Endothelial cell of umbilical vein (primary cell): Measurements from ENCODE around the gene EIF3K. TPM values are rescaled to one million over a fixed set of nuclear protein-coding genes. Genes with fewer than 3 reads are reported as not detected.

Experiments
- BruUV-seq: library from RNA; stranded (reverse); fragments of 400-500 nt; replicated peaks from 2 replicates; lab custom pipeline; 2021; lab: Mats Ljungman, UMichigan
- CTCF ChIA-PET: fragments of 300-600, 350-600 bp; sonication (Branson Sonifier 250); formaldehyde crosslinking; loops from one replicate; lab custom pipeline; 2021; ENCODE audit warnings: antibody characterized with exemption, inconsistent platforms; lab: Charles Lee
- POLR2A ChIA-PET: fragments of 300-600, 350-600 bp; sonication (Branson Sonifier 250); formaldehyde crosslinking; loops from one replicate; lab custom pipeline; 2021; ENCODE audit warnings: antibody characterized with exemption, inconsistent platforms; lab: Charles Lee
- DNase-seq: peaks from one replicate; pipeline ENCODE4 v3.0.0-alpha.2; 2011; ENCODE audit warnings: low read depth, low spot score
- FAIRE-seq: peaks from 2 replicates; lab custom pipeline; 2011; peaks lifted over from hg19 to GRCh38; lab: Jason Lieb, UNC
- H2AFZ ChIP-seq: 2 replicates; pipeline ENCODE4 v1.6.0; 2012; ENCODE audit warnings: low read depth, low read length, control low read depth, inconsistent platforms
- H3K27ac ChIP-seq: 2 replicates; pipeline ENCODE4 v1.5.1; 2011; ENCODE audit warnings: low read depth, mild to moderate bottlenecking, control low read depth, low read length, moderate library complexity; ENCODE audit not compliant: insufficient read depth
- H3K27me3 ChIP-seq, 2 experiments: 2 replicates each; pipeline versions ENCODE4 v1.6.0 to v1.6.1; 2011; ENCODE audit warnings: low read length in 2 of 2, mixed read lengths in 1 of 2; ENCODE audit not compliant: control insufficient read depth in 2 of 2, insufficient read depth in 2 of 2
- H3K36me3 ChIP-seq, 2 experiments: 2 replicates in 1 of 2; 3 replicates in 1 of 2; pipeline ENCODE4 v1.5.1; 2011; ENCODE audit warnings: low read length in 2 of 2, mild to moderate bottlenecking in 1 of 2, moderate library complexity in 1 of 2; ENCODE audit not compliant: control insufficient read depth in 2 of 2, insufficient read depth in 2 of 2; ENCODE audit errors: extremely low read depth in 1 of 2
- H3K4me1 ChIP-seq: 3 replicates; pipeline ENCODE4 v1.5.1; 2011; ENCODE audit warnings: mild to moderate bottlenecking, low read length; ENCODE audit not compliant: control insufficient read depth, insufficient read depth; ENCODE audit errors: extremely low read depth
- H3K4me2 ChIP-seq: 2 replicates; pipeline ENCODE4 v1.6.1; 2011; ENCODE audit warnings: low read length, control low read depth, mixed read lengths; ENCODE audit not compliant: insufficient read depth
- H3K4me3 ChIP-seq, 3 experiments: fragments of 200-600 bp in 1 of 3; sonication (generic), shearing (Covaris generic) in 1 of 3; replicated peaks in 1 of 3; 2 replicates each; pipeline ENCODE4 v1.5.1; 2011 to 2016; ENCODE audit warnings: control low read depth in 3 of 3, low read length in 3 of 3, mild to moderate bottlenecking in 2 of 3, inconsistent platforms in 1 of 3, low read depth in 1 of 3, moderate library complexity in 1 of 3; ENCODE audit not compliant: insufficient read depth in 1 of 3
- H3K79me2 ChIP-seq: 2 replicates; pipeline ENCODE4 v1.6.0; 2012; ENCODE audit warnings: low read length, inconsistent platforms; ENCODE audit not compliant: control insufficient read depth, insufficient read depth
- H3K9ac ChIP-seq: replicated peaks from 2 replicates; pipeline ENCODE3; 2011; ENCODE audit warnings: low read length, control low read depth; ENCODE audit not compliant: insufficient read depth; ENCODE audit errors: extremely low read depth
- H3K9me1 ChIP-seq: replicated peaks from 3 replicates; pipeline ENCODE4 v1.6.0; 2011; ENCODE audit warnings: mild to moderate bottlenecking, low read length; ENCODE audit not compliant: control insufficient read depth, insufficient read depth; ENCODE audit errors: extremely low read depth
- H3K9me3 ChIP-seq: replicated peaks from 2 replicates; pipeline ENCODE4 v1.5.1; 2012; ENCODE audit warnings: low read length, inconsistent platforms; ENCODE audit not compliant: control insufficient read depth, insufficient read depth
- H4K20me1 ChIP-seq: replicated peaks from 2 replicates; pipeline ENCODE3; 2011; ENCODE audit warnings: mild to moderate bottlenecking, low read length; ENCODE audit not compliant: control insufficient read depth, insufficient read depth; ENCODE audit errors: extremely low read depth
- CTCF ChIP-seq, 2 donors: IDR thresholded peaks; 1 replicate in 1 of 2; 2 replicates in 1 of 2; pipeline ENCODE4 v1.5.1; 2011; ENCODE audit warnings: low read length in 2 of 2, mild to moderate bottlenecking in 2 of 2, moderate library complexity in 2 of 2, control low read depth in 1 of 2, inconsistent platforms in 1 of 2, low read depth in 1 of 2; ENCODE audit not compliant: insufficient read depth in 1 of 2; ENCODE audit errors: extremely low read depth in 1 of 2
- EZH2 ChIP-seq: IDR thresholded peaks from 2 replicates; pipeline ENCODE4 v1.6.1; 2012; ENCODE audit warnings: borderline replicate concordance, low read depth, mild to moderate bottlenecking, moderate library complexity, low read length, inconsistent platforms; ENCODE audit not compliant: severe bottlenecking
- FOS ChIP-seq: IDR thresholded peaks from 2 replicates; pipeline ENCODE4 v1.6.1; 2011; ENCODE audit warnings: mild to moderate bottlenecking, low read length, moderate library complexity, borderline replicate concordance; ENCODE audit not compliant: insufficient read depth
- GATA2 ChIP-seq: IDR thresholded peaks from 2 replicates; pipeline ENCODE4 v1.7.0; 2011; ENCODE audit warnings: low read depth, mild to moderate bottlenecking, moderate library complexity, mixed read lengths, low read length; ENCODE audit not compliant: insufficient read length, insufficient read depth
- JUN ChIP-seq: IDR thresholded peaks from 2 replicates; pipeline ENCODE4 v1.6.1; 2011; ENCODE audit warnings: borderline replicate concordance, low read depth; ENCODE audit not compliant: insufficient read length, insufficient read depth
- MAX ChIP-seq: IDR thresholded peaks from 2 replicates; pipeline ENCODE4 v1.6.1; 2011; ENCODE audit not compliant: insufficient read depth, insufficient read length
- MYC ChIP-seq: IDR thresholded peaks from one replicate; pipeline ENCODE4 v1.6.1; 2011; ENCODE audit warnings: mild to moderate bottlenecking, low read depth, low read length
- POLR2A ChIP-seq: IDR thresholded peaks from 2 replicates; pipeline ENCODE4 v1.6.1; 2012; ENCODE audit warnings: low read depth, mild to moderate bottlenecking, control low read depth, low read length
- POLR2AphosphoS5 ChIP-seq: IDR thresholded peaks from 2 replicates; pipeline ENCODE4 v1.6.1; 2012; ENCODE audit warnings: low read depth, mild to moderate bottlenecking, control low read depth, low read length, moderate library complexity; ENCODE audit not compliant: insufficient read depth
- dilution Hi-C: fragments of 300-500 bp; cut with MboI; formaldehyde crosslinking; loops from one replicate; pipeline ENCODE4 v1.15.0; 2019; ENCODE audit warnings: low sequenced_read_pairs; ENCODE audit not compliant: extremely low pct_ligation_motif_present
- intact Hi-C: fragments of 100-400 bp; cut with micrococcal nuclease; formaldehyde crosslinking; loops from one replicate; pipeline ENCODE4 v1.10.0; 2022
- polyA plus RNA-seq, 4 experiments: library from polyadenylated mRNA; depleted of rRNA in 3 of 4; stranded (reverse) in 3 of 4; unstranded in 1 of 4; fragments of >200 nt; gene quantifications; 2 replicates each; pipeline versions ENCODE4 v1.2.1 to v1.2.3, GENCODE V29; 2011 to 2012; ENCODE audit warnings: missing spikeins in 1 of 4
- total RNA-seq: library from RNA; stranded (reverse); gene quantifications from 2 replicates; pipeline ENCODE4 v1.2.3, GENCODE V29; 2021

The EIF3K gene
- total and polyA plus RNA-seq, 2 donors (not counting 3 experiments of a cell fraction or from before 2014, with no cell fraction given) = 267 to 584 TPM

- no peak for DNase-seq
- H4K20me1 ChIP-seq = no peaks in the 10 kb centered on the region
- H3K27ac ChIP-seq = peak overlapping the region; percentile 90
- no peaks in the 10 kb centered on the region for H3K27me3 ChIP-seq
- intact Hi-C loops (loop anchor here (1.0 to 2.0 kb wide), 4 partner anchors 8 to 48 kb away; no protein-coding TSS in a partner anchor), dilution Hi-C loops (no loop called here)
- no peaks in the 10 kb centered on the region for H3K36me3 ChIP-seq
- ChIA-PET CTCF (interaction anchor here (1.5 to 2.4 kb wide), 2 partner anchors 18 to 38 kb away, joined by 8 to 10 read pairs; partner anchors contain the start of gene ACTN4), POLR2A (interaction anchor here (1.5 kb wide), 1 partner anchor 38 kb away, joined by 6 read pairs; the partner anchor contains the start of gene ACTN4)
- no peak for FAIRE-seq
- no peak overlapping the region for H3K4me3 ChIP-seq
- no peaks in the 10 kb centered on the region for H3K9me1 ChIP-seq
- peaks cover 85% of the 10 kb centered on the region for H3K79me2 ChIP-seq
- H3K9me3 ChIP-seq = no peaks in the 10 kb centered on the region
- H2AFZ ChIP-seq = no peak overlapping the region
- H3K9ac ChIP-seq = peak overlapping the region; percentile 72
- TSS peak; percentile 56 for BruUV-seq
- H3K4me1 ChIP-seq = peaks cover 54% of the 10 kb centered on the region
- H3K4me2 ChIP-seq = peak overlapping the region; percentile 52
- TF ChIP-seq MAX (no peak), GATA2 (no peak), JUN (no peak), EZH2 (no peak), CTCF (IDR thresholded peaks at IDR 0.05; ENCODE audit: extremely low read depth in 1 of 2, insufficient read depth in 1 of 2, low read depth in 1 of 2, low read length in 2 of 2) (no peak), POLR2A (no peak), FOS (no peak), POLR2AphosphoS5 (no peak), MYC (no peak)
These were observed 66.1 kb downstream of the EIF3K start for GRCh38 chr19:38684862-38685665.
